ENCODE measurements around the gene VWA5A. TPM values are rescaled to one million over a fixed set of nuclear protein-coding genes. Genes with fewer than 3 reads are reported as not detected.
A peak's percentile ranks its signal among the peaks of the same experiment; 100 is the strongest.

The VWA5A gene
- 8.8 TPM for polyA plus RNA-seq (2013, experiment 1 of 2; ENCODE audit: insufficient read length)
- polyA plus RNA-seq (2013, experiment 2 of 2; ENCODE audit: insufficient read length), result 7.9 TPM

GRCh38 chr11:124114942-124115781, at the start of gene VWA5A:
Gene VWA5A, plus strand, starts transcription at chr11:124115450. Its CDS starts 2,062 bp downstream, at chr11:124117512.
- peak; percentile 91 for DNase-seq

GRCh38 chr11:124068601-124069110, 46.6 kb upstream of the VWA5A start:
- no peak for DNase-seq

- peak; percentile 57 for DNase-seq
Observed at GRCh38 chr11:124069429-124070401, 45.5 kb upstream of the VWA5A start.

- peak; percentile 65 for DNase-seq
Observed at GRCh38 chr11:124070915-124071622, 44.2 kb upstream of the VWA5A start.

GRCh38 chr11:124071623-124071948, 43.7 kb upstream of the VWA5A start:
- DNase-seq, result no peak

GRCh38 chr11:124072147-124072546, 43.1 kb upstream of the VWA5A start:
- no peak for DNase-seq

GRCh38 chr11:124074554-124074953, 40.7 kb upstream of the VWA5A start:
- no peak for DNase-seq

GRCh38 chr11:124075492-124075840, 39.8 kb upstream of the VWA5A start:
- no peak for DNase-seq

GRCh38 chr11:124075841-124076651, 39.2 kb upstream of the VWA5A start:
- DNase-seq, result peak; percentile 7

GRCh38 chr11:124077266-124077665, 38.0 kb upstream of the VWA5A start:
- no peak for DNase-seq

GRCh38 chr11:124078591-124078990, 36.7 kb upstream of the VWA5A start:
- DNase-seq, result no peak

- no peak for DNase-seq
Observed at GRCh38 chr11:124079631-124080326, 35.5 kb upstream of the VWA5A start.

- no peak for DNase-seq
Observed at GRCh38 chr11:124080327-124081001, 34.8 kb upstream of the VWA5A start.

GRCh38 chr11:124081483-124081882, 33.8 kb upstream of the VWA5A start:
- no peak for DNase-seq

- no peak for DNase-seq
Observed at GRCh38 chr11:124082371-124082770, 32.9 kb upstream of the VWA5A start.

GRCh38 chr11:124085583-124085982, 29.7 kb upstream of the VWA5A start:
- peak; percentile 9 for DNase-seq

- no peak for DNase-seq
Observed at GRCh38 chr11:124085997-124086846, 29.0 kb upstream of the VWA5A start.

- no peak for DNase-seq
Observed at GRCh38 chr11:124090996-124091395, 24.3 kb upstream of the VWA5A start.

- no peak for DNase-seq
Observed at GRCh38 chr11:124093330-124093729, 21.9 kb upstream of the VWA5A start.
